Parathyroid adenoma (tissue), 2 donors: ENCODE results near the gene RUSF1.
"Not testable (repeated sequence)": the region's sequence is repeated elsewhere in the genome, so short reads cannot be mapped to it uniquely, and the experiment has no call there.

Experiments
- H2AFZ ChIP-seq: fragments of 300-600 bp; sonication (generic); one replicate; pipeline ENCODE4 v1.7.0; 2017; ENCODE audit warnings: antibody characterized with exemption, mild to moderate bottlenecking
- H3K27ac ChIP-seq: fragments of 300-600 bp; sonication (generic); one replicate; pipeline ENCODE4 v1.7.0; 2017
- H3K27me3 ChIP-seq: fragments of 300-600 bp; sonication (generic); one replicate; pipeline ENCODE4 v1.7.0; 2017; ENCODE audit warnings: low read length; ENCODE audit not compliant: control insufficient read depth, insufficient read depth
- H3K36me3 ChIP-seq: fragments of 300-600 bp; sonication (generic); one replicate; pipeline ENCODE4 v1.7.0; 2017; ENCODE audit warnings: low read length; ENCODE audit not compliant: control insufficient read depth, insufficient read depth
- H3K4me1 ChIP-seq: fragments of 300-600 bp; sonication (generic); one replicate; pipeline ENCODE4 v1.7.0; 2017; ENCODE audit warnings: control low read depth
- H3K4me2 ChIP-seq: fragments of 300-600 bp; sonication (generic); one replicate; pipeline ENCODE4 v1.7.0; 2017; ENCODE audit warnings: low read length
- H3K4me3 ChIP-seq: fragments of 300-600 bp; sonication (generic); one replicate; pipeline ENCODE4 v1.7.0; 2017; ENCODE audit warnings: low read depth, low read length
- H3K79me2 ChIP-seq: fragments of 300-600 bp; sonication (generic); one replicate; pipeline ENCODE4 v1.7.0; 2017; ENCODE audit warnings: control low read depth
- H3K9ac ChIP-seq: fragments of 300-600 bp; sonication (generic); one replicate; pipeline ENCODE4 v1.7.0; 2017; ENCODE audit warnings: mild to moderate bottlenecking
- H3K9me3 ChIP-seq: fragments of 300-600 bp; sonication (generic); one replicate; pipeline ENCODE4 v1.7.0; 2017; ENCODE audit warnings: low read length; ENCODE audit not compliant: control insufficient read depth
- CTCF ChIP-seq: fragments of 300-600 bp; sonication (generic); IDR thresholded peaks from one replicate; pipeline ENCODE4 v1.7.0; 2017; ENCODE audit warnings: antibody characterized with exemption, mild to moderate bottlenecking
- donor health status: primary hyperparathyroidism.

The RUSF1 gene

GRCh38 chr16:31507929-31508705 lies at the start of gene RUSF1:
Gene RUSF1, minus strand, starts transcription at chr16:31508391. Its CDS starts 18 bp downstream, at chr16:31508373.
- Histone ChIP-seq H3K9me3 (no peaks in the 10 kb centered on the region), H3K36me3 (no peaks in the 10 kb centered on the region), H2AFZ (peak within 1 kb of the TSS; percentile 79), H3K4me1 (peaks cover 7% of the 10 kb centered on the region), H3K27me3 (no peaks in the 10 kb centered on the region), H3K9ac (peak within 1 kb of the TSS; percentile 79), H3K4me3 (peak within 1 kb of the TSS; percentile 81), H3K79me2 (peaks cover 6% of the 10 kb centered on the region), H3K27ac (peak within 1 kb of the TSS; percentile 84), H3K4me2 (peak within 1 kb of the TSS; percentile 89)
- TF ChIP-seq CTCF, result no peak

- no peaks in the 10 kb centered on the region for H3K9me3 ChIP-seq
Observed at GRCh38 chr16:31542763-31543162, 34.6 kb upstream of the RUSF1 start.

DNA sequence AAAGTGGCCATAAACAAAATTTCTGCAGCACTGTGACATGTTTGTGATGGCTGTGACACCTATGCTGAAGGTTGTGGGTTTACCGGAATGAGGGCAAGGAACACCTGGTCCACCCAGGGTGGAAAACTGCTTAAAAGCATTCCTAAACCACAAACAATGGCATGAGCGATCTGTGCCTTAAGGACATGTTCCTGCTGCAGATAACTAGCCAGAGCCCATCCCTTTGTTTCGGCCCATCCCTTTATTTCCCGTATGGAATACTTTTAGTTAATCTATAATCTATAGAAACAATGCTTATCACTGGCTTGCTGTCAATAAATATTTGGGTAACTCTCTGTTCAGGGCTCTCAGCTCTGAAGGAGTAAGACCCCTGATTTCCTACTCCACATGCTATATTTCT lies 31.6 kb upstream of the RUSF1 start:
- not testable (repeated sequence) for H3K36me3 ChIP-seq, H3K4me3 ChIP-seq, H3K4me2 ChIP-seq, H3K9me3 ChIP-seq, H3K27ac ChIP-seq, H2AFZ ChIP-seq, H3K9ac ChIP-seq, H3K79me2 ChIP-seq, H3K4me1 ChIP-seq, H3K27me3 ChIP-seq

More at GRCh38 chr16:31542763-31543162, 34.6 kb upstream of the RUSF1 start:
- Histone ChIP-seq H3K79me2 (no peaks in the 10 kb centered on the region), H3K4me2 (no peak overlapping the region), H3K9ac (no peak overlapping the region), H3K36me3 (no peaks in the 10 kb centered on the region), H2AFZ (no peak overlapping the region), H3K4me1 (no peaks in the 10 kb centered on the region), H3K4me3 (no peak overlapping the region), H3K27me3 (no peaks in the 10 kb centered on the region), H3K27ac (no peak overlapping the region)
- TF ChIP-seq CTCF, result no peak

DNA sequence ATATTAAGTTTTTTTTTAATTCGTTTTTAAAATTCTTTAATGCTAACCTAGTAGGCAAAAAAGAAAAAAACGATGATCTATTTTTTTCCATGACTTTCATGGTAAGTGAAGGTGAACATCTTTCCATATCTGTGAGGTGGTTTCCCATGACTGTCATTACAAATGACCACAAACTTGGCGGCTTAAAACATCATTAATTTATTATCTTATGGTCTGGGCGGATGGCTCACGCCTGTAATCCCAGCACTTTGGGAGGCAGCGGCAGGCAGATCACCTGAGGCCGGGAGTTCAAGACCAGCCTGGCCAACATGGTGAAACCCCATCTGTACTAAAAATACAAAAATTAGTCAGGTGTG lies 30.0 kb upstream of the RUSF1 start:
- not testable (repeated sequence) for H2AFZ ChIP-seq

DNA sequence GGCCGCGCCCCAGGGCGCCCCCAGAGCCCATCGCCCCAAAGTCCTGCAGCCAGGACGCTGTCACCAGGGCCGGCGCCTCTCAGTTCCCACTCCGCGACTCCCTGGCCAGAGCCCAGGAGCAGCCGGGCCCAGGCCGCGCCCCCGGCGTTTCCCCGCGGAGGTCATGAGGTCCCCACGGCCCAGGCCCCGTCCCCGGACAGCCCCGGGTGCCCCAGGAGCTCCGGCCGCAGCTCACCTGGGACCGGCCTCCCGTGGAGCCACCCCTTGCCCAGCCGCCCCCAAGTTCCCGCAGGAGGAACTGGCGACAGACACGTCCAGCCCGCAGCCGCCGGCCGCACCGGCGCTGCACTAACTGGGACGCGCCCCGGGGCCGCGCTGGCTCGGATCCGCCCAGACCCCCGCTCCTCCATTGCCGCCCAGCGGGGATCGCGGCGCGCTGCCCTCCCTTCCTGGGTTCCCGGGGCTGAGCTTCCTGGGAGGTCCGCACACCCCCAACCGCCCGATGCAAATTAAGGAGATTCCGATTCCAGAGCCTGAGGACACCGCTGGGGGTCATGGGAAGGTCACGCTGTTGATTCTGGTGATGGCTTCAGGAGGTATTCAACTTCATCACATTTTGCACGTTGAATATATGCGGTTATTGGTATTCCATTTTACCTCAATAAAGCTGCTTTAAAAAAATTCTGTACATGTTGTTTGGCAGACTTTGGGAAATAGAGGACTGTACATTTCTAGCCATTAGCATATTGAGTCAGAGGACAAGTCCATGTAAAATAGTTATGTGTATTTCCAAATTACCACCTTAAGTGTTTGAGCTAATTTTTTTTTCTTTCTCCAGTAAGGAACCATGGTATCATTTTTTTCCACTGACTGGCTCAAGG lies 29.4 kb upstream of the RUSF1 start:
- Histone ChIP-seq H3K9me3 (no peaks in the 10 kb centered on the region), H3K27me3 (no peaks in the 10 kb centered on the region), H3K4me2 (peak overlapping the region; percentile 16), H3K9ac (no peak overlapping the region), H2AFZ (peak overlapping the region; percentile 83), H3K4me1 (no peaks in the 10 kb centered on the region), H3K27ac (no peak overlapping the region), H3K79me2 (no peaks in the 10 kb centered on the region), H3K36me3 (no peaks in the 10 kb centered on the region), H3K4me3 (no peak overlapping the region)
- no peak for TF ChIP-seq CTCF

More for the DNA sequence above, 30.0 kb upstream of the RUSF1 start:
- not testable (repeated sequence) for H3K9me3 ChIP-seq, H3K4me3 ChIP-seq, H3K9ac ChIP-seq, H3K79me2 ChIP-seq, H3K36me3 ChIP-seq, H3K27me3 ChIP-seq, H3K27ac ChIP-seq, H3K4me1 ChIP-seq, H3K4me2 ChIP-seq
